Activated T-helper 1 cell treated with anti-CD3 and anti-CD28 coated beads, Interleukin-2, amount 50 U/mL, for 16 hours (primary cell): Measurements from ENCODE around the gene NKX1-2.

Experiments
- DNase-seq, 2 donors: peaks; one replicate each; pipeline ENCODE4 v3.0.0-alpha.2; 2020; ENCODE audit warnings: low read depth in 1 of 2, low spot score in 1 of 2

NKX1-2 gene

GRCh38 chr10:124418726-124419501 is 30.9 kb downstream of the NKX1-2 start, which contains the start of gene OAT:
TSS of gene OAT (minus strand) at chr10:124418923. CDS start at chr10:124412171, 6,752 bp downstream.
- peak; percentile 91 to 92 for DNase-seq

DNA sequence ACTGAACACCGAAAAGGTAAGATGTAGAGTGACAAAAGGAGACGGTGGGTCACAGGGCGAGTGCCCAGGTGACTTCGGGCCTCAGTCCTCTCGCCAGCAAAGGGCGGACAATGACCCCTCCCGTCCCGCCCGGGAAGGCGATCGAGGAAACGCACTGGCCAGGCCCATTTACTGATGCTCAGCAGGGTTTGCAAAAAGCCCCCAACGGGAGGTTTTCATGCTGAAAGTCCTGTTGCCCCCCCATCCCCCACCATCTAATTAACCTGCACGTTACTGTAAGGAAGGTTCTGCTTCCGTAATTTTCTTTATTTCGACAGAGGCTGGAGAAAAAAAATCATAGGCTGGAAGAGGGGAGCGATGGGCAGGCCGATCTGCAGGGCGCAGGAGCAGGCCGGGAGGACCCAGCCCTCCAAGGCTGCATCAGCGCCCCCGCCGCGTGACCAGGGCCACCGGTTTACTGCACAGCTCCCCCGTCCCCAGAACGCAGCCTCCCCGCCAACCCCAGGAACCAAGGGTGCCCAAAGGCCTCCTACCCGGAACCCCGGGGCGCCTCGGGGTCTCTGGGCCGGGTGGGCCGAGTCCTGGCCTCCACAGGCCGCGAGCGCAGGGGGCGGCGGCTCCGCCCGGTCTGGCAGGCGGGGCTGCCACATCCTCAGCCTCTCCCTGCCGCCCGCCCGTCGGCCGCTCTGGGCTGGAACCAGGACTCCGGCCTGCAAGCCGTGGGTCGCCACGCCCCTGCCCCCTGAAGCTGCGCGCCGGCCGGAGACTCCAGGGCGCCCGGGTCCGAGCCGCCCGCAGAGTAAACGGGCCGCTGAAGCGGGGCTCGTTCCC is 31.7 kb downstream of the NKX1-2 start:
- DNase-seq: peak; percentile 14 to 31

DNA sequence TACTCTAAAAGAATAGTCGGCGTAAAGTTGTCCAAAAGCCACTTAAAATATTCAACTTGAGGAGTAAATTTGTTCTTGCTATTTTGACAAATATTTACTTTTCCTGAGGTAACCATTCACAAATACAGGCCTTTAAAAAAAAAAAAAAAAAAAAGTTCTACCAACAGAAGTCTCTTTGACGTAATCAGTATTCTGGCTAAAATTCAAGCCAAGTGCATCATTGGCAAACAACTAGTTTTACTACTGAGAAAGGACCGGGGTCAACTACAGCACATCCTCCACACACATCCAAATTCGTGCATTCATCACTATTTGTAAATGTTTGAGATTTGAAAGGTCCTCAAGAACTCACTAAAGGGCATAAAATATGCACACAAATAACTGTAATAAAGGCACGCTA is 33.1 kb downstream of the NKX1-2 start:
- DNase-seq: no peak

DNA sequence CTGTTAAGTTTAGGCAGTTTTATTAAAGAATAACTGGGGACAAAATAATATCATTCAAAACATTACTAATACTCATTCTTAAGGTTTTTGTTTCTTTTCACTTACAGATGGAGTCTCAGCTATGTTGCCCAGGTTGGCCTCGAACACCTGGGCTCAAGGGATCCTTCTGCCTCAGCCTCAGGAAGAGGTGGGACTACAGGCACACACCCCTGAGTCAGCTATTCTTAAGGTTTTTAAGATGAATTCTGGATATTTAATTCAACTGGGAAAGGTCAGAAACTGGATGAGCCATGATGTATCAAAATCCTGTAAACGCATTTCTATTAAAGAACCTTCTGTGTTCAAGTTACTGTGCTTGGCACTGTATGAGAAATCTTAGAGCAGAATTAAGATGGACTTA is 34.6 kb downstream of the NKX1-2 start:
- no peak for DNase-seq

DNA sequence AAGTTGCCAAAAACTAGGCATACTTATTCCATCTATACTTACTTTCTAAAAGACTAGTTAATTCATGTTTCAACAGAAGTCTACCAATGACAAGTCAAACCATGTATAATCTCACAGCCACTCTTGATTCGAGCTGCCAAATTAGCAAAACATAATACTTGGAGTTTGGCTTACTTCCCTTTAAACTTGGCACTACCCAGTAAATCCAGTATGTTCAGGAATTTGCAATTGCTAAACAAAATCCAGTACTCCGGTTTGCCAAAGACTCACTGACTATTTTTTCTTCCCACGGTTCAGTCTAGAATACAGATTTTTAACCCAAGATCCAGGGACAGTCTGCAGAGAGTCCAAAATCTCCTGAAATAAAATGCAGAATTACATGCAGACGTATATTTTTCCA is 35.8 kb downstream of the NKX1-2 start:
- no peak for DNase-seq

- DNase-seq: no peak
Measured at GRCh38 chr10:124409696-124410095, 40.1 kb downstream of the NKX1-2 start.

DNA sequence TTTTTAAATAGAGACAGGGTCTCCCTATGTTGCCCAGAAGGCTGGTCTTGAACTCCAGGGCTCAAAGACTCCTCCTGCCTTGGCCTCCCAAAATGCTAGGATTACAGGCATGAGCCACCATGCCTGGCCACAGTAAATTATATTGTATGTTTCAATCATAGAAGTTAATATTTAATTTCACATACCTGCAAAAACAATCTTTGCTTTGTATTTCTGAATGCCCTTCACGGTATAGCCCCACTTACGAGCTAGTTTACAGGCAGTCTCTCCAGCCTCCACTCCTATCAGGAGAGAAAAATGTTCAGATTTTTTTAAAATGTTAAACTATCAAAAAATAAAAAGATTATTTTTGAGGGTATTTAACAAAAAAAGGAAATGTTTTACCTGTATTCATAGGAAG is 41.5 kb downstream of the NKX1-2 start:
- no peak for DNase-seq

GRCh38 chr10:124407456-124407855 is 42.4 kb downstream of the NKX1-2 start:
- no peak for DNase-seq

DNA sequence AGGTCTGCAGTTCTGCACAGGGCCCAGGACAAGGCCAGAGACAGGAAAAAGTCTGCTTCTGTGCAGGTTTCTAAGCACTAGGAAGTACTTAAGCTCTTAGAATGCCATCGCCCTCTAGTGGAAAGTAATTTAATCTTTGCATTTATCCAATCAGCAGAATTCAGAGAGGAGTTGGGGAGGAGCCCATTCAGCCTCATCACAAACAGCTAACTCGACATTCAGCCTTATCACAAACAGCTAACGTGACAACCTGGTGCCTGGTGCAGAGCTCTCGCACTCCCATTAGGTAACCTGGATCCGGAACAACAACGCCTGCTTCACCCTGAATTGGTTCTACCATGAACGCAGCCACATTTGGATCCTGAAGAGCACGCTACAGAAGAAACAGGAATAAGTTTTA is 46.3 kb downstream of the NKX1-2 start:
- DNase-seq: no peak

GRCh38 chr10:124402273-124402672 is 47.6 kb downstream of the NKX1-2 start:
- DNase-seq: no peak

DNA sequence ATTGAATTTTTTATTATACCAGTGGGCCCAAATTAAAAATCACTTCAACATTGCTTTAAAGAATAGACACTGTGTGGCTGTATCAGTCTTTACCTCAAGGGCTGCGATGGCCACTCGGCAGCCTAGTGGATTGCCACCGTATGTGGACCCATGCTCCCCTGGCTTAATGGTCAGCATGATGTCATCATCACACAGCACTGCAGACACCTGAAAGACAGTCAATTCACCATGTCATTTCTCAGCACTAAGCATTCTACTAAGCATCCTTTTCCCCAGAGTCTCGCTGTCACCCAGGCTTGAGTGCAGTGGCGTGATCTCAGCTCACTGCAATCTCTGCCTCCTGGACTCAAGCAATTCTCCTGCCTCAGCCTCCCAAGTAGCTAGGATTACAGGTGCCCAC is 48.2 kb downstream of the NKX1-2 start:
- no peak for DNase-seq
